ENCODE measurements around the gene MGMT. TPM values are rescaled to one million over a fixed set of nuclear protein-coding genes. Genes with fewer than 3 reads are reported as not detected.

The MGMT gene
- total and polyA plus RNA-seq, 2 experiments from 2014 or later: 19.3 to 21.9 TPM

DNA sequence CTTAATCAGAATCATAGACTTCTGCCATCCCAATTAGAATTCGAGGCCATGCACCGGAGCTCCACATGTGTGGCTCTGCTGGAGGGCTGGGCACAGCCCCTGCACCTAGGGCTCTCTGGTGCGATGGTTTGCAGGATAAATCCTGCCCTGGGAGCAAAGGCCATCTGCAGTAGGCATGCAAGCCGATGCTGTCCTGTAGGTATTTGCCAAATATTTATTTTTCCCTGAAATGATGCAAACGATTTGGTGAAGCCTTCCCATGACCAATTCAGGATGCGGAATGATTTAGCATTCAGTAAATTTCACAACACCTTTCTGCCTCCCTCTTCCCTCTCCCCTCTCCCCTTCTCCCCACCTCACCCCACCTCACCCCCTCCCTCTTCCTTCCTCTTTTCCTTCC, 326.4 kb downstream of the MGMT start:
- Histone ChIP-seq H3K27ac (ENCODE audit: low read depth) (no peak overlapping the region), H4K20me1 (replicated peaks; ENCODE audit: insufficient read depth) (no peaks in the 10 kb centered on the region), H3K79me2 (replicated peaks; ENCODE audit: insufficient read depth) (no peaks in the 10 kb centered on the region), H3K4me1 (ENCODE audit: insufficient read depth) (no peaks in the 10 kb centered on the region), H3K4me3 (no peak overlapping the region), H3K27me3 (ENCODE audit: insufficient read depth) (no peaks in the 10 kb centered on the region), H3K9me2 (ENCODE audit: insufficient read depth) (no peaks in the 10 kb centered on the region), H3K4me2 (no peak overlapping the region), H3K36me3 (ENCODE audit: insufficient read depth) (no peaks in the 10 kb centered on the region), H3F3A (replicated peaks; ENCODE audit: low read depth) (no peaks in the 10 kb centered on the region), H2AFZ (no peak overlapping the region)
- TF ChIP-seq NANOG (IDR thresholded peaks at IDR 0.05; ENCODE audit: borderline replicate concordance) (no peak), STAT1 (IDR thresholded peaks at IDR 0.05; ENCODE audit: unreplicated experiment) (no peak), ZNF114 (CRISPR knock-in tag; IDR thresholded peaks at IDR 0.05) (no peak), JUNB (IDR thresholded peaks at IDR 0.05; ENCODE audit: unreplicated experiment) (no peak), ZNF462 (CRISPR knock-in tag; IDR thresholded peaks at IDR 0.05) (no peak), POLR2AphosphoS5 (IDR thresholded peaks at IDR 0.05; ENCODE audit: low read depth) (no peak), EZH2 (IDR thresholded peaks at IDR 0.05; ENCODE audit: low read depth, unreplicated experiment) (no peak)
- TF ChIP-seq, protein P1, sequence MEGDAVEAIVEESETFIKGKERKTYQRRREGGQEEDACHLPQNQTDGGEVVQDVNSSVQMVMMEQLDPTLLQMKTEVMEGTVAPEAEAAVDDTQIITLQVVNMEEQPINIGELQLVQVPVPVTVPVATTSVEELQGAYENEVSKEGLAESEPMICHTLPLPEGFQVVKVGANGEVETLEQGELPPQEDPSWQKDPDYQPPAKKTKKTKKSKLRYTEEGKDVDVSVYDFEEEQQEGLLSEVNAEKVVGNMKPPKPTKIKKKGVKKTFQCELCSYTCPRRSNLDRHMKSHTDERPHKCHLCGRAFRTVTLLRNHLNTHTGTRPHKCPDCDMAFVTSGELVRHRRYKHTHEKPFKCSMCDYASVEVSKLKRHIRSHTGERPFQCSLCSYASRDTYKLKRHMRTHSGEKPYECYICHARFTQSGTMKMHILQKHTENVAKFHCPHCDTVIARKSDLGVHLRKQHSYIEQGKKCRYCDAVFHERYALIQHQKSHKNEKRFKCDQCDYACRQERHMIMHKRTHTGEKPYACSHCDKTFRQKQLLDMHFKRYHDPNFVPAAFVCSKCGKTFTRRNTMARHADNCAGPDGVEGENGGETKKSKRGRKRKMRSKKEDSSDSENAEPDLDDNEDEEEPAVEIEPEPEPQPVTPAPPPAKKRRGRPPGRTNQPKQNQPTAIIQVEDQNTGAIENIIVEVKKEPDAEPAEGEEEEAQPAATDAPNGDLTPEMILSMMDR (conservative IDR thresholded peaks at IDR 0.05; ENCODE audit: low read depth in 2 of 2): no peak
- TF ChIP-seq, protein P2, sequence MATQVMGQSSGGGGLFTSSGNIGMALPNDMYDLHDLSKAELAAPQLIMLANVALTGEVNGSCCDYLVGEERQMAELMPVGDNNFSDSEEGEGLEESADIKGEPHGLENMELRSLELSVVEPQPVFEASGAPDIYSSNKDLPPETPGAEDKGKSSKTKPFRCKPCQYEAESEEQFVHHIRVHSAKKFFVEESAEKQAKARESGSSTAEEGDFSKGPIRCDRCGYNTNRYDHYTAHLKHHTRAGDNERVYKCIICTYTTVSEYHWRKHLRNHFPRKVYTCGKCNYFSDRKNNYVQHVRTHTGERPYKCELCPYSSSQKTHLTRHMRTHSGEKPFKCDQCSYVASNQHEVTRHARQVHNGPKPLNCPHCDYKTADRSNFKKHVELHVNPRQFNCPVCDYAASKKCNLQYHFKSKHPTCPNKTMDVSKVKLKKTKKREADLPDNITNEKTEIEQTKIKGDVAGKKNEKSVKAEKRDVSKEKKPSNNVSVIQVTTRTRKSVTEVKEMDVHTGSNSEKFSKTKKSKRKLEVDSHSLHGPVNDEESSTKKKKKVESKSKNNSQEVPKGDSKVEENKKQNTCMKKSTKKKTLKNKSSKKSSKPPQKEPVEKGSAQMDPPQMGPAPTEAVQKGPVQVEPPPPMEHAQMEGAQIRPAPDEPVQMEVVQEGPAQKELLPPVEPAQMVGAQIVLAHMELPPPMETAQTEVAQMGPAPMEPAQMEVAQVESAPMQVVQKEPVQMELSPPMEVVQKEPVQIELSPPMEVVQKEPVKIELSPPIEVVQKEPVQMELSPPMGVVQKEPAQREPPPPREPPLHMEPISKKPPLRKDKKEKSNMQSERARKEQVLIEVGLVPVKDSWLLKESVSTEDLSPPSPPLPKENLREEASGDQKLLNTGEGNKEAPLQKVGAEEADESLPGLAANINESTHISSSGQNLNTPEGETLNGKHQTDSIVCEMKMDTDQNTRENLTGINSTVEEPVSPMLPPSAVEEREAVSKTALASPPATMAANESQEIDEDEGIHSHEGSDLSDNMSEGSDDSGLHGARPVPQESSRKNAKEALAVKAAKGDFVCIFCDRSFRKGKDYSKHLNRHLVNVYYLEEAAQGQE (IDR thresholded peaks at IDR 0.05; ENCODE audit: unreplicated experiment): no peak
- TF ChIP-seq, protein P3, sequence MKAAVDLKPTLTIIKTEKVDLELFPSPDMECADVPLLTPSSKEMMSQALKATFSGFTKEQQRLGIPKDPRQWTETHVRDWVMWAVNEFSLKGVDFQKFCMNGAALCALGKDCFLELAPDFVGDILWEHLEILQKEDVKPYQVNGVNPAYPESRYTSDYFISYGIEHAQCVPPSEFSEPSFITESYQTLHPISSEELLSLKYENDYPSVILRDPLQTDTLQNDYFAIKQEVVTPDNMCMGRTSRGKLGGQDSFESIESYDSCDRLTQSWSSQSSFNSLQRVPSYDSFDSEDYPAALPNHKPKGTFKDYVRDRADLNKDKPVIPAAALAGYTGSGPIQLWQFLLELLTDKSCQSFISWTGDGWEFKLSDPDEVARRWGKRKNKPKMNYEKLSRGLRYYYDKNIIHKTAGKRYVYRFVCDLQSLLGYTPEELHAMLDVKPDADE (IDR thresholded peaks at IDR 0.05): no peak
- H3K4me3 Mint-ChIP-seq: no peak overlapping the region
- no peaks in the 10 kb centered on the region; the same call in 2 of the 3 replicates for H3K9me3 Mint-ChIP-seq
- peaks cover 2% of the 10 kb centered on the region for H3K27me3 Mint-ChIP-seq (ENCODE audit: insufficient read depth, low read depth, poor library complexity)
- no peak overlapping the region for H3K27ac Mint-ChIP-seq
- H3K4me1 Mint-ChIP-seq: no peaks in the 10 kb centered on the region; the same call in 2 of the 3 replicates
- no peaks in the 10 kb centered on the region for H3K36me3 Mint-ChIP-seq (ENCODE audit: low read depth)
- ATAC-seq (no peak), DNase-seq (ENCODE audit: low spot score) (no peak)
